WERI-Rb-1 (cell line): ENCODE results near the gene COBL.

Experiments
- DNase-seq: peaks from one replicate; pipeline ENCODE4 v3.0.0-alpha.2; 2020
- H3K27ac ChIP-seq: fragments of 250-450 bp; sonication (Bioruptor Pico); 2 replicates; pipeline ENCODE4 v1.5.1; 2020; ENCODE audit warnings: mild to moderate bottlenecking, moderate library complexity
- H3K27me3 ChIP-seq: fragments of 250-450 bp; sonication (Bioruptor Pico); 2 replicates; pipeline ENCODE4 v1.5.1; 2021; ENCODE audit warnings: mild to moderate bottlenecking, low read depth, moderate library complexity; ENCODE audit not compliant: insufficient read depth, severe bottlenecking
- H3K36me3 ChIP-seq: fragments of 250-450 bp; sonication (Bioruptor Pico); 2 replicates; pipeline ENCODE4 v1.5.1; 2020; ENCODE audit warnings: mild to moderate bottlenecking, moderate library complexity
- H3K4me3 ChIP-seq: 2 replicates; pipeline ENCODE4 v1.5.1; 2011; ENCODE audit warnings: low read depth, mild to moderate bottlenecking, control low read depth, low read length
- H3K9me3 ChIP-seq: fragments of 250-450 bp; sonication (Bioruptor Pico); 2 replicates; pipeline ENCODE4 v1.5.1; 2021; ENCODE audit warnings: mild to moderate bottlenecking, moderate library complexity; ENCODE audit not compliant: severe bottlenecking
- TF ChIP-seq, protein P1 (sequence below): IDR thresholded peaks from 2 replicates; pipeline ENCODE4 v1.5.1; 2011; ENCODE audit warnings: low read depth, mild to moderate bottlenecking, control low read depth, inconsistent platforms, low read length

COBL gene

DNA sequence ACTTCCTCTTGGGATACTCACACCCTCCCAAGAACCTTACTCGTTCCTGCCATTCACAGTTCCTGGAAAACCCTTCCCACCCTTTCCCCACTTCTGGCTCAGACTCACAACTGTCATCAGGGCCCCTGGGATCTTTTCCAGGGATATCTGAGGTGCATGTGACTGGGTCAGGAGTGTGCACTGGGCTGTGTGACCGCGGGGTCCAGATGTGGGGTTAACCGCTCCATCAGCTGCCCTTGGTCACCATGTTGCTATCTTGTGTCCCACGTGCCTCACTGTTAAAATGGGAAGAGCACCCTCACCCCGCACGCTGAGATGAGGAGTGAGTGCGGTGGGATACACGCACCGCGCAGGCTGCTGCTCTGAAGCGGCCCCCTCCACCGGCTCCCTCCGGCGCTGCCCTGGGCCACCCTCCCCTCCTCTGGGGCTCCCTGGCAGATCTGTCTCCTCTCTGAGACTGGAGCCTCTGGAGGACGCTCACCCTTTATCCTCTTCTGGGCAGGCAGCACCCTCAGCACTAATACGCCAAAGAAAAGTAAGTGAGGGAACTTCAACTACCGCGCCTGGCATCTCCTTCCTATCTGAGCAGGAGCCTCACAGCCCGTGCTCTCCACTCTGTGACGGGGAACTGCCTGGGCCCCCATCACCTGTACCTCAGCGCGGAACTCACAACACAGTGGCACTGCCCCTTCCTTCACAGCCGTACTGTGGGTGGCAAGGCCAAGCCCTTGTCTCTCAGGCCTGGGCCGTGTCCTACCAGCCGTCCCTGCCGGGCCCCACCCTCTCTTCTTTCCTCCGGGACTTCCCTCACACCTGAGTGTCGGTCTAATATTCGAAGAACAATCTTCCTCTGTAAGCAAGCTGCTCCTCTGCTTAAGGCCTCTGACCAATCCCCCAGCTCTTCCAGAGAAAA is 15.6 kb downstream of the COBL start:
- no peak overlapping the region for H3K27ac ChIP-seq
- DNase-seq, result no peak
- no peak overlapping the region for H3K4me3 ChIP-seq
- peaks cover 3% of the 10 kb centered on the region for H3K36me3 ChIP-seq
- no peaks in the 10 kb centered on the region for H3K27me3 ChIP-seq
- H3K9me3 ChIP-seq, result no peaks in the 10 kb centered on the region
- TF ChIP-seq, protein P1, sequence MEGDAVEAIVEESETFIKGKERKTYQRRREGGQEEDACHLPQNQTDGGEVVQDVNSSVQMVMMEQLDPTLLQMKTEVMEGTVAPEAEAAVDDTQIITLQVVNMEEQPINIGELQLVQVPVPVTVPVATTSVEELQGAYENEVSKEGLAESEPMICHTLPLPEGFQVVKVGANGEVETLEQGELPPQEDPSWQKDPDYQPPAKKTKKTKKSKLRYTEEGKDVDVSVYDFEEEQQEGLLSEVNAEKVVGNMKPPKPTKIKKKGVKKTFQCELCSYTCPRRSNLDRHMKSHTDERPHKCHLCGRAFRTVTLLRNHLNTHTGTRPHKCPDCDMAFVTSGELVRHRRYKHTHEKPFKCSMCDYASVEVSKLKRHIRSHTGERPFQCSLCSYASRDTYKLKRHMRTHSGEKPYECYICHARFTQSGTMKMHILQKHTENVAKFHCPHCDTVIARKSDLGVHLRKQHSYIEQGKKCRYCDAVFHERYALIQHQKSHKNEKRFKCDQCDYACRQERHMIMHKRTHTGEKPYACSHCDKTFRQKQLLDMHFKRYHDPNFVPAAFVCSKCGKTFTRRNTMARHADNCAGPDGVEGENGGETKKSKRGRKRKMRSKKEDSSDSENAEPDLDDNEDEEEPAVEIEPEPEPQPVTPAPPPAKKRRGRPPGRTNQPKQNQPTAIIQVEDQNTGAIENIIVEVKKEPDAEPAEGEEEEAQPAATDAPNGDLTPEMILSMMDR, result no peak

DNA sequence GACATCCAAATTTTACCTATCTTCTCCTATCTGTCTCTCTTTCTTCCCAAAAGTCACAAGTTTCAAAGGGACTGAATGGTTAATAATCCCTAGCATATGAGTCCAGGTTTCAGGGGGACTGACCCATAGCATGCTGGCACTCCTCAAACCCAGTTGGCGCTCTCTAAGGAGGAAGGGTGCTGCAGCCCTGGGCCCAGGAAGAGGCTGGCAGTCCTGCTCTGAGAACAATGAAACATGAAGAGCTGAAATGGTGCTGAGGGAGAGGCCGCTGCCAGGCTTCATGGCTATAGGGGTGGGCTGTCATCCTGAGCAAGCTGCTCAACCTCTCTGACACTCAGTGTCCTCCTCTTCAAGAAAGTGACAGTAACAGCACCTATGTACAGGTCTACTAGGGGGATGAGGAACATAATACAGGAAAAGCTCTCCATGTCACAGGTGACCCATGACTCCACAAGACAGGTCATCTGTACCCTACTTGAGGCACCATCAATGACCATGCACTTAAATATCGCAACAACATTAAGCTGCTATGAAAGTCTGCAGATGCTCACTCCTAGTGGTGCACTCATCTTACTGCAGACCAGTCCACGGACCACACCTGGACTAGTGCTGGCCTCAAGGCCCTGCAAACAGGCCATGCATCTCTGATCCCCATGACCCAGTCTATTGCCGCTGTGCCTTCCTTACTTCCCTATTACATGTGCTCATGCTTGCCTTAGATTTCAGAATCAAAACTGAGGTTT is 17.0 kb downstream of the COBL start:
- H3K9me3 ChIP-seq, result no peaks in the 10 kb centered on the region
- H3K4me3 ChIP-seq, result no peak overlapping the region
- peaks cover 3% of the 10 kb centered on the region for H3K36me3 ChIP-seq
- no peak overlapping the region for H3K27ac ChIP-seq
- TF ChIP-seq, protein P1, result peak; percentile 45
- H3K27me3 ChIP-seq, result no peaks in the 10 kb centered on the region
- DNase-seq, result no peak

GRCh38 chr7:51298912-51299311 is 17.7 kb downstream of the COBL start:
- H3K27me3 ChIP-seq, result no peaks in the 10 kb centered on the region
- no peak for DNase-seq

GRCh38 chr7:51297986-51298385 is 18.6 kb downstream of the COBL start:
- TF ChIP-seq, protein P1, result no peak
- no peak for DNase-seq
- Histone ChIP-seq H3K27me3 (no peaks in the 10 kb centered on the region), H3K9me3 (no peaks in the 10 kb centered on the region), H3K27ac (peak overlapping the region; percentile 20; the same call in 1 of the 2 replicates), H3K36me3 (peaks cover 3% of the 10 kb centered on the region), H3K4me3 (no peak overlapping the region)

More at GRCh38 chr7:51298912-51299311, 17.7 kb downstream of the COBL start:
- H3K4me3 ChIP-seq, result no peak overlapping the region
- no peak overlapping the region for H3K27ac ChIP-seq
- H3K9me3 ChIP-seq, result no peaks in the 10 kb centered on the region
- TF ChIP-seq, protein P1, result no peak
- peaks cover 3% of the 10 kb centered on the region for H3K36me3 ChIP-seq

DNA sequence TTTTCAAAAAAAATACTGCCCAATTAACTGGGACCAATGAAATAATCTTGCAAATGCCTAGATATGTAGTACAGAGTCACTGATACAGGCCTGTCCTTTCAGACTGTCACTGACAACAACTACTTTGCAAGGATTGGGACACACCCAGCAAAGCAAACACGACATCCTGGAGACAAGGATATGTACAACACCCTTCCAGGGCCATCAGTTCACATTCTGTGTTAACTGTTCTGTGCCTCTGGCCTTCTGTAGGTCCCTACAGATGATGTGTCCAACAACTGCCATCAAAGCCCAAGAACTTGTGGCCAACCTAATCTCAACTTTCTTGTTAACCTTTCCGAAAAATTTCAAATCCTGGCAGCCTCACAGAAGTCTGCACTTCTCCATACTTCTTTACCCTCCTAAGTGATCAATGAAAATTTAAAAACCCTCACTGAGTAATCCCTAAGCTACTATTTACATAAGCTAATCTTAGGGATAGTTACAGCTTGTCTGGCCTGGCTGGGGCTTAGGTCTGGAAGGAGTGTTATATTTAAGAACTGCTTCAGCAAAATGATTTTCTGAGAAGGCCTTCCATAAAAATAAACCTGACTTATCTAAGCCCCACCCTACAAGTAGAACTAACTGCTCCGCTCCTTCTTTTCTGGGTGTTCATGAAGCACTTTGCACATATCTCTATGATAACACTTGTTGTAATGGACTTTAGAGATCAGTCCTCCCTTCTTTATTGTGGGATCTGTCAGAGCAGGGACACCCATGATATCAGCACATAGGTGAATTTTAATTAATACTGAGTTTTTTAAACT is 21.0 kb downstream of the COBL start:
- Histone ChIP-seq H3K4me3 (peak overlapping the region; percentile 15; the same call in 1 of the 2 replicates), H3K27me3 (no peaks in the 10 kb centered on the region), H3K9me3 (no peaks in the 10 kb centered on the region), H3K36me3 (no peaks in the 10 kb centered on the region), H3K27ac (peak overlapping the region; percentile 36)
- TF ChIP-seq, protein P1, result no peak
- no peak for DNase-seq
